Trophoblast cell (in vitro differentiated cells and primary cell): ENCODE data around the gene HSPA12B.

Experiments
- DNase-seq, 2 donors: peaks; one replicate each; pipeline ENCODE4 v3.0.0-alpha.2; 2016
- H2AFZ ChIP-seq: 2 replicates; pipeline ENCODE4 v1.6.1; 2013; ENCODE audit warnings: low read length, moderate library complexity, mild to moderate bottlenecking; ENCODE audit not compliant: insufficient read depth, poor library complexity
- H2AK5ac ChIP-seq: 2 replicates; pipeline ENCODE4 v1.6.1; 2013; ENCODE audit warnings: mild to moderate bottlenecking, low read length
- H2BK120ac ChIP-seq: 2 replicates; pipeline ENCODE4 v1.6.1; 2013; ENCODE audit warnings: low read length, mild to moderate bottlenecking, moderate library complexity; ENCODE audit not compliant: insufficient read depth, poor library complexity
- H2BK12ac ChIP-seq: 2 replicates; pipeline ENCODE4 v1.6.1; 2013; ENCODE audit warnings: mild to moderate bottlenecking, low read length, moderate library complexity
- H2BK5ac ChIP-seq: 2 replicates; pipeline ENCODE4 v1.6.1; 2013; ENCODE audit warnings: low read length, low read depth, moderate library complexity, mild to moderate bottlenecking; ENCODE audit not compliant: poor library complexity
- H3K14ac ChIP-seq: 2 replicates; pipeline ENCODE4 v1.6.1; 2013; ENCODE audit warnings: mild to moderate bottlenecking, low read length
- H3K18ac ChIP-seq: 2 replicates; pipeline ENCODE4 v1.6.1; 2013; ENCODE audit warnings: mild to moderate bottlenecking, low read length
- H3K23ac ChIP-seq: 2 replicates; pipeline ENCODE4 v1.6.1; 2013; ENCODE audit warnings: low read length
- H3K27ac ChIP-seq: 2 replicates; pipeline ENCODE4 v1.5.1; 2013; ENCODE audit warnings: low read depth, mild to moderate bottlenecking, inconsistent platforms, low read length, moderate library complexity
- H3K27me3 ChIP-seq: 2 replicates; pipeline ENCODE4 v1.6.1; 2013; ENCODE audit warnings: inconsistent platforms, mild to moderate bottlenecking, low read length, moderate library complexity; ENCODE audit not compliant: insufficient read depth
- H3K36me3 ChIP-seq, 2 experiments: 1 replicate in 1 of 2; 2 replicates in 1 of 2; pipeline ENCODE4 v1.6.1; 2013; ENCODE audit warnings: low read length in 2 of 2, mild to moderate bottlenecking in 2 of 2, moderate library complexity in 1 of 2; ENCODE audit not compliant: insufficient read depth in 2 of 2, control insufficient read depth in 1 of 2
- H3K4ac ChIP-seq: 2 replicates; pipeline ENCODE4 v1.6.1; 2013; ENCODE audit warnings: low read depth, mild to moderate bottlenecking, low read length, moderate library complexity
- H3K4me1 ChIP-seq, 2 experiments: 1 replicate in 1 of 2; 2 replicates in 1 of 2; pipeline ENCODE4 v1.6.1; 2013; ENCODE audit warnings: low read length in 2 of 2, mild to moderate bottlenecking in 2 of 2, moderate library complexity in 1 of 2; ENCODE audit not compliant: insufficient read depth in 2 of 2, control insufficient read depth in 1 of 2
- H3K4me2 ChIP-seq: 2 replicates; pipeline ENCODE4 v1.6.1; 2013; ENCODE audit warnings: inconsistent platforms, mild to moderate bottlenecking, low read length, moderate library complexity
- H3K4me3 ChIP-seq: 2 replicates; pipeline ENCODE4 v1.5.1; 2013; ENCODE audit warnings: mild to moderate bottlenecking, low read depth, low read length, inconsistent platforms
- H3K79me1 ChIP-seq: one replicate; pipeline ENCODE4 v1.6.1; 2013; ENCODE audit warnings: low read length
- H3K79me2 ChIP-seq: 2 replicates; pipeline ENCODE4 v1.6.1; 2013; ENCODE audit warnings: low read length, mild to moderate bottlenecking; ENCODE audit not compliant: control insufficient read depth, insufficient read depth, poor library complexity
- H3K9ac ChIP-seq: 2 replicates; pipeline ENCODE4 v1.6.1; 2013; ENCODE audit warnings: mild to moderate bottlenecking, low read length
- H3K9me3 ChIP-seq: 2 replicates; pipeline ENCODE4 v1.6.1; 2013; ENCODE audit warnings: low read depth, mild to moderate bottlenecking, control low read depth, inconsistent platforms, low read length; ENCODE audit not compliant: insufficient read depth
- H4K12ac ChIP-seq: 2 replicates; pipeline ENCODE4 v1.6.1; 2013; ENCODE audit warnings: low read depth, mild to moderate bottlenecking, low read length, moderate library complexity
- H4K8ac ChIP-seq: 2 replicates; pipeline ENCODE4 v1.6.1; 2013; ENCODE audit warnings: low read depth, mild to moderate bottlenecking, low read length, moderate library complexity
- H4K91ac ChIP-seq: one replicate; pipeline ENCODE4 v1.6.1; 2013; ENCODE audit warnings: low read depth, mild to moderate bottlenecking, low read length, moderate library complexity
- WGBS: extraction: QIAGEN DNeasy Blood & Tissue Kit; methylation state at CpG from one replicate; pipeline ENCODE4 v1.1.7; 2013; ENCODE audit warnings: missing lambda C conversion rate; ENCODE audit not compliant: insufficient read length, insufficient coverage; ENCODE audit errors: extremely low coverage; 5-methylcytosine and 5-hydroxymethylcytosine counted together

The HSPA12B gene

DNA sequence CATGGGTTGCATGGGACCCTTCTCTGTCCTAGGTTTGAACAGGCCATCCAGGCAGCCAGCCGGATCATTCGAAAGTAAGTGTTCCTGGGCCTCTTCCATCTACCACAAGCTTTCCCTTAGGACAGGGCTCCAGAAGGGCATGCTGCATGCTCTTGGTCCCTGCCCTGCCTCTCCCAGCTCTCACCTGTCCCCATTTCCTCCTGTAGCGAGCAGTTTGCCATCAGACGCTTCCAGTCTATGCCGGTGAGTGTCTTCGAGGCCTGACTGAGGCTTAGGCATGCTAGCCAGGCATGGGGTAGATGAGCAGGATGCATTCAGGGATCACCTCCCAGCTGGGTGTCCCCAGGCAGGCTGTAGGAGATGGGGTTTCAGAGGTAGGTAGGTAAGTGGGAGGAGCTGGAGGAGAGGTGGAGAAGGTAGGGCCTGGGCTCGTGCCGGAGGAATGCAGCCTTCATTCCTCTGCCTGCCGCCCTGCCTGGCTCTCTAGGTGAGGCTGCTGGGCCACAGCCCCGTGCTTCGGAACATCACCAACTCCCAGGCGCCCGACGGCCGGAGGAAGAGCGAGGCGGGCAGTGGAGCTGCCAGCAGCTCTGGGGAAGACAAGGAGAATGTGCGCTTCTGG lies 67.9 kb downstream of the HSPA12B start:
- Histone ChIP-seq H3K4ac (no peak overlapping the region), H3K9ac (no peak overlapping the region), H2BK120ac (no peak overlapping the region), H3K4me2 (no peak overlapping the region), H3K79me2 (peaks cover 3% of the 10 kb centered on the region), H3K36me3 (peaks cover 44 to 49% of the 10 kb centered on the region in 2 experiments), H2AFZ (no peak overlapping the region), H3K23ac (no peak overlapping the region), H3K27ac (no peak overlapping the region), H3K79me1 (peaks cover 9% of the 10 kb centered on the region), H4K91ac (no peak overlapping the region), H3K18ac (no peak overlapping the region), H3K9me3 (no peaks in the 10 kb centered on the region), H3K14ac (no peak overlapping the region), H2AK5ac (no peak overlapping the region), H2BK5ac (no peak overlapping the region), H2BK12ac (no peak overlapping the region), H4K12ac (no peak overlapping the region), H4K8ac (no peak overlapping the region), H3K27me3 (no peaks in the 10 kb centered on the region), H3K4me3 (no peak overlapping the region), H3K4me1 (peaks cover 19 to 21% of the 10 kb centered on the region in 2 experiments)
- DNase-seq, result no peak
- WGBS, result no CpG with 5 or more reads among the region's 18 CpGs

DNA sequence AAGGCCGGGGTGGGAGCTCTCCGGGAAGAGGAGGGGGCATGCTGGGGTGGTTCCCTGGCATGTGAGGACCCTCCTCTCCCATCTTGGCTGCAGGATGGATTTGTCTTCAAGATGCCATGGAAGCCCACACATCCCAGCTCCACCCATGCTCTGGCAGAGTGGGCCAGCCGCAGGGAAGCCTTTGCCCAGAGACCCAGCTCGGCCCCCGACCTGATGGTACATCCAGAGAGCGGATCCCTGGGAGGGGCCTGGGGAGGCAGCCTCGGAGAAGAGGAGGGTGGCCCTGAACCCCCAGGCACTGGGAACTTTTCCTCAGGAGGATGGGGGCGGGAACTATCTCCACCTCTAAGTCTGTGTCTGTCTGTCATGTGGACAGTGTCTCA lies 68.4 kb downstream of the HSPA12B start:
- H4K8ac ChIP-seq, result no peak overlapping the region
- H3K9ac ChIP-seq, result no peak overlapping the region
- no CpG with 5 or more reads among the region's 8 CpGs for WGBS

DNA sequence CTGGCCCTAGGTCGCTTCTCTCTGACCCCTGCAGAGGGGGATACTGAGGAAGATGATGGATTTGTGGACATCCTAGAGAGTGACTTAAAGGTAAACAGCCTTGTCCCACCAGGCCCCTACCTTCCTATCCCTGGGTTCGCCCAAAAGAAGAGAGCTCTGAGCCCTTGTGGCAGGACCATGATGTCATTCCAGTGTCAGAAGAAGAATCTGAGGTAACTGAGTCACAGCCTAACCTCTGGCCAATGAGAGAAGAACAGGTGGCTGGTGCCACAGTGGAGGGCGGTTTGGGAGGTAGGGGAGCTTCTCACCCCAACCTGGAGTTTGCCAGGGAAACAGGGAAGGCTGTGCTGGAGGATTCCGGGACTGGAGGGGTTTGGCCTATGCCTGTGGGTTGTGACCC lies 68.8 kb downstream of the HSPA12B start:
- H3K79me2 ChIP-seq, result peaks cover 3% of the 10 kb centered on the region
- H2BK5ac ChIP-seq, result no peak overlapping the region
- H2BK12ac ChIP-seq, result no peak overlapping the region
- WGBS, result no CpG with 5 or more reads among the region's 4 CpGs
- H4K12ac ChIP-seq, result no peak overlapping the region
- H3K4me1 ChIP-seq, result peaks cover 18 to 22% of the 10 kb centered on the region in 2 experiments
- H3K9ac ChIP-seq, result no peak overlapping the region
- H4K91ac ChIP-seq, result no peak overlapping the region
- no peak overlapping the region for H2AFZ ChIP-seq
- H3K4me2 ChIP-seq, result no peak overlapping the region
- H2BK120ac ChIP-seq, result no peak overlapping the region
- H3K23ac ChIP-seq, result no peak overlapping the region
- H3K36me3 ChIP-seq, result peaks cover 44 to 49% of the 10 kb centered on the region in 2 experiments
- H3K79me1 ChIP-seq, result peaks cover 6% of the 10 kb centered on the region
- DNase-seq, result no peak
- H2AK5ac ChIP-seq, result no peak overlapping the region
- H3K27me3 ChIP-seq, result no peaks in the 10 kb centered on the region
- no peak overlapping the region for H3K27ac ChIP-seq
- H3K14ac ChIP-seq, result no peak overlapping the region
- H3K18ac ChIP-seq, result no peak overlapping the region
- no peak overlapping the region for H3K4ac ChIP-seq
- H3K9me3 ChIP-seq, result no peaks in the 10 kb centered on the region
- no peak overlapping the region for H3K4me3 ChIP-seq
- no peak overlapping the region for H4K8ac ChIP-seq

More for the DNA sequence above, 68.4 kb downstream of the HSPA12B start:
- Histone ChIP-seq H3K79me1 (peaks cover 5% of the 10 kb centered on the region), H2AK5ac (no peak overlapping the region), H3K23ac (no peak overlapping the region), H2AFZ (no peak overlapping the region), H2BK5ac (no peak overlapping the region), H3K14ac (no peak overlapping the region), H3K18ac (no peak overlapping the region), H3K4me3 (no peak overlapping the region), H3K4me2 (no peak overlapping the region), H3K27me3 (no peaks in the 10 kb centered on the region), H3K9me3 (no peaks in the 10 kb centered on the region), H3K4ac (no peak overlapping the region), H4K91ac (no peak overlapping the region), H3K27ac (no peak overlapping the region), H2BK120ac (no peak overlapping the region), H4K12ac (no peak overlapping the region), H3K79me2 (peaks cover 3% of the 10 kb centered on the region), H3K4me1 (peaks cover 18 to 19% of the 10 kb centered on the region in 2 experiments), H3K36me3 (peaks cover 44 to 49% of the 10 kb centered on the region in 2 experiments), H2BK12ac (no peak overlapping the region)
- no peak for DNase-seq

DNA sequence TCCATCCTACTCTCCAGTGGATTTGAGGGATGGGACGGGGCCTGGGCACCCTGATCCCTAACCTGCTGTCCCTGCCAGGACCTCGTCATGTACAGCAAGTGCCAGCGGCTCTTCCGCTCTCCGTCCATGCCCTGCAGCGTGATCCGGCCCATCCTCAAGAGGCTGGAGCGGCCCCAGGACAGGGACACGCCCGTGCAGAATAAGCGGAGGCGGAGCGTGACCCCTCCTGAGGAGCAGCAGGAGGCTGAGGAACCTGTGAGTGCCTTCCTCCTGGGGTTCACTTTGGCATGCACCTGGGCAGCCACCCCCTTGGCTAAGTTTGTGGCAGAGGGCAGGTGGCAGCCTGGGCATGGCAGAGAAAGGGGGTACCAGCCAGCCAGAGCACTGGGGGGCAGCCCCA lies 69.4 kb downstream of the HSPA12B start:
- no peak for DNase-seq
- Histone ChIP-seq H3K27me3 (no peaks in the 10 kb centered on the region), H2AK5ac (no peak overlapping the region), H3K79me2 (no peaks in the 10 kb centered on the region), H3K4me2 (no peak overlapping the region), H3K14ac (no peak overlapping the region), H2AFZ (no peak overlapping the region), H3K79me1 (peaks cover 2% of the 10 kb centered on the region), H4K91ac (no peak overlapping the region), H2BK12ac (no peak overlapping the region), H3K23ac (no peak overlapping the region), H3K27ac (no peak overlapping the region), H4K12ac (no peak overlapping the region), H3K9me3 (no peaks in the 10 kb centered on the region), H3K4ac (no peak overlapping the region), H3K4me3 (no peak overlapping the region), H4K8ac (no peak overlapping the region), H2BK5ac (no peak overlapping the region), H2BK120ac (no peak overlapping the region), H3K4me1 (peaks cover 13 to 17% of the 10 kb centered on the region in 2 experiments), H3K36me3 (peaks cover 44 to 49% of the 10 kb centered on the region in 2 experiments), H3K9ac (no peak overlapping the region), H3K18ac (no peak overlapping the region)
- WGBS, result no CpG with 5 or more reads among the region's 13 CpGs
